A673 (cell line): Measurements from ENCODE around the gene KIF22. TPM values are rescaled to one million over a fixed set of nuclear protein-coding genes. Genes with fewer than 3 reads are reported as not detected.

ENCODE experiments used
- BruUV-seq: library from RNA; stranded (reverse); fragments of 400-500 nt; replicated peaks from 2 replicates; lab custom pipeline; 2021; lab: Mats Ljungman, UMichigan
- CTCF ChIA-PET: fragments of 300-600 bp; sonication (Branson Sonifier 250); formaldehyde crosslinking; loops from one replicate; lab custom pipeline; 2022; ENCODE audit warnings: antibody characterized with exemption; lab: Charles Lee
- POLR2A ChIA-PET: fragments of 300-600 bp; sonication (Branson Sonifier 250); formaldehyde crosslinking; loops from one replicate; lab custom pipeline; 2022; ENCODE audit warnings: antibody characterized with exemption; ENCODE audit not compliant: low non-redundant PET; lab: Charles Lee
- DNase-seq: peaks from one replicate; pipeline ENCODE4 v3.0.0-alpha.2; 2015; ENCODE audit warnings: low spot score
- H3K27ac ChIP-seq: fragments of 200-600 bp; sonication (generic); 2 replicates; pipeline ENCODE4 v1.5.1; 2016; ENCODE audit warnings: mixed run types, low read depth, mild to moderate bottlenecking, mixed read lengths, antibody characterized with exemption, low read length; ENCODE audit not compliant: poor library complexity, severe bottlenecking
- H3K27me3 ChIP-seq: fragments of 200-600 bp; sonication (generic); replicated peaks from 2 replicates; pipeline ENCODE4 v1.6.1; 2017; ENCODE audit warnings: mixed run types, low read depth, mild to moderate bottlenecking, mixed read lengths, antibody characterized with exemption, low read length; ENCODE audit not compliant: insufficient read depth, poor library complexity
- H3K36me3 ChIP-seq: fragments of 200-600 bp; sonication (generic); 2 replicates; pipeline ENCODE4 v1.6.1; 2016; ENCODE audit warnings: mixed run types, mild to moderate bottlenecking, mixed read lengths, antibody characterized with exemption, low read length; ENCODE audit not compliant: insufficient read depth, poor library complexity, severe bottlenecking
- H3K4me1 ChIP-seq: fragments of 200-600 bp; sonication (generic); 2 replicates; pipeline ENCODE4 v1.6.1; 2017; ENCODE audit warnings: mixed run types, mild to moderate bottlenecking, mixed read lengths, antibody characterized with exemption, low read length; ENCODE audit not compliant: insufficient read depth, poor library complexity, severe bottlenecking
- H3K4me3 ChIP-seq: fragments of 200-600 bp; sonication (generic); 2 replicates; pipeline ENCODE4 v1.5.1; 2016; ENCODE audit warnings: low read depth, mixed run types, mild to moderate bottlenecking, mixed read lengths, low read length; ENCODE audit not compliant: poor library complexity, severe bottlenecking
- H3K9me3 ChIP-seq: fragments of 200-600 bp; sonication (generic); 2 replicates; pipeline ENCODE4 v1.6.1; 2016; ENCODE audit warnings: mixed run types, low read depth, mild to moderate bottlenecking, mixed read lengths, antibody characterized with exemption, low read length; ENCODE audit not compliant: poor library complexity, severe bottlenecking
- CTCF ChIP-seq: fragments of 300-800, 200-600 bp; sonication (generic); conservative IDR thresholded peaks from 2 replicates; pipeline ENCODE4 v1.5.1; 2017; ENCODE audit warnings: low read depth, mild to moderate bottlenecking, antibody characterized with exemption, low read length, moderate library complexity, mixed read lengths
- EZH2 ChIP-seq: fragments of 200-600 bp; sonication (generic); IDR thresholded peaks from 2 replicates; pipeline ENCODE4 v1.6.1; 2017; ENCODE audit warnings: borderline replicate concordance, low read depth, mild to moderate bottlenecking, mixed read lengths, antibody characterized with exemption, low read length; ENCODE audit not compliant: poor library complexity, severe bottlenecking
- intact Hi-C: fragments of 100-400 bp; cut with micrococcal nuclease; formaldehyde crosslinking; loops from one replicate; pipeline ENCODE4 v1.10.0; 2022; ENCODE audit not compliant: unreplicated experiment
- total RNA-seq: library from RNA; stranded (reverse); gene quantifications from 2 replicates; pipeline ENCODE4 v1.2.3, GENCODE V29; 2021

Gene KIF22
- total RNA-seq, 1 experiment from 2014 or later, result 171 TPM

GRCh38 chr16:29809031-29809747 is 18.6 kb downstream of the KIF22 start:
- POLR2A ChIA-PET, result no interaction called here
- intact Hi-C loops, result loop anchor here (2.0 kb wide), 1 partner anchor 212 kb away; no protein-coding TSS in a partner anchor
- Histone ChIP-seq H3K36me3 (peaks cover 28% of the 10 kb centered on the region), H3K4me3 (peak overlapping the region; percentile 58), H3K27me3 (no peaks in the 10 kb centered on the region), H3K9me3 (no peaks in the 10 kb centered on the region), H3K4me1 (peaks cover 47% of the 10 kb centered on the region), H3K27ac (peak overlapping the region; percentile 95)
- no TSS peak for BruUV-seq
- CTCF ChIA-PET, result no interaction called here
- DNase-seq, result no peak
- TF ChIP-seq CTCF (no peak), EZH2 (no peak)

GRCh38 chr16:29809850-29810698 is 19.5 kb downstream of the KIF22 start:
- peak; percentile 74 for DNase-seq
- Histone ChIP-seq H3K27me3 (no peaks in the 10 kb centered on the region), H3K4me3 (peak overlapping the region; percentile 58), H3K4me1 (peaks cover 47% of the 10 kb centered on the region), H3K36me3 (peaks cover 24% of the 10 kb centered on the region), H3K27ac (peak overlapping the region; percentile 95), H3K9me3 (no peaks in the 10 kb centered on the region)
- intact Hi-C loops, result loop anchor here (2.0 to 10.0 kb wide), 2 partner anchors 55 to 211 kb away; partner anchors contain the start of gene CDIPT
- POLR2A ChIA-PET, result no interaction called here
- BruUV-seq, result no TSS peak
- CTCF ChIA-PET, result interaction anchor here (0.7 kb wide), 1 partner anchor 81 kb away, joined by 4 read pairs; no protein-coding TSS in a partner anchor
- TF ChIP-seq EZH2, result no peak
- no peak for TF ChIP-seq CTCF

GRCh38 chr16:29810699-29811169 is 20.2 kb downstream of the KIF22 start:
- Histone ChIP-seq H3K27ac (peak overlapping the region; percentile 95), H3K4me3 (peak overlapping the region; percentile 58), H3K36me3 (peaks cover 24% of the 10 kb centered on the region), H3K4me1 (peaks cover 51% of the 10 kb centered on the region), H3K9me3 (no peaks in the 10 kb centered on the region), H3K27me3 (no peaks in the 10 kb centered on the region)
- DNase-seq, result no peak
- POLR2A ChIA-PET, result no interaction called here
- BruUV-seq, result TSS peak; percentile 87
- TF ChIP-seq CTCF (no peak), EZH2 (no peak)
- CTCF ChIA-PET, result interaction anchor here (0.7 kb wide), 1 partner anchor 82 kb away, joined by 4 read pairs; no protein-coding TSS in a partner anchor
- intact Hi-C loops, result loop anchor here (10.0 kb wide), 1 partner anchor 54 kb away; the partner anchor contains the start of gene CDIPT
